Mesothelial cell of epicardium (in vitro differentiated cells): ENCODE results near the gene PPP1CC. TPM values are rescaled to one million over a fixed set of nuclear protein-coding genes. Genes with fewer than 3 reads are reported as not detected.

Experiments used
- DNase-seq, 2 experiments: peaks; one replicate each; pipeline ENCODE4 v3.0.0; 2021; ENCODE audit warnings: low spot score in 2 of 2; ENCODE audit not compliant: unreplicated experiment in 2 of 2
- H3K27ac Mint-ChIP-seq: 2 replicates; pipeline ENCODE4 v1.8.0; 2021; ENCODE audit warnings: mixed read lengths
- H3K27me3 Mint-ChIP-seq: 2 replicates; pipeline ENCODE4 v1.8.0; 2021; ENCODE audit warnings: low read depth, mixed read lengths
- H3K36me3 Mint-ChIP-seq: 2 replicates; pipeline ENCODE4 v1.8.0; 2021; ENCODE audit warnings: mixed read lengths
- H3K4me1 Mint-ChIP-seq: 2 replicates; pipeline ENCODE4 v1.8.0; 2021; ENCODE audit warnings: mixed read lengths
- H3K4me3 Mint-ChIP-seq: 2 replicates; pipeline ENCODE4 v1.8.0; 2021; ENCODE audit warnings: mild to moderate bottlenecking, moderate library complexity, mixed read lengths
- H3K9me3 Mint-ChIP-seq: 2 replicates; pipeline ENCODE4 v1.8.0; 2021; ENCODE audit warnings: mixed read lengths
- total RNA-seq: library from RNA; stranded (reverse); gene quantifications from 3 replicates; pipeline ENCODE4 v1.2.1, GENCODE V29; 2021
- TF ChIP-seq, protein P1 (sequence below): fragments of 200-600 bp; sonication (generic); IDR thresholded peaks from one replicate; pipeline ENCODE4 v1.5.0; 2021; ENCODE audit warnings: antibody characterized with exemption; ENCODE audit not compliant: unreplicated experiment

The PPP1CC gene
- total RNA-seq, 1 donor from 2014 or later: 150 TPM

- Mint-ChIP-seq H3K27me3 (no peaks in the 10 kb centered on the region), H3K27ac (peak overlapping the region; percentile 96), H3K9me3 (no peaks in the 10 kb centered on the region), H3K4me3 (peak overlapping the region; percentile 100), H3K4me1 (peaks cover 42% of the 10 kb centered on the region), H3K36me3 (no peaks in the 10 kb centered on the region)
- TF ChIP-seq, protein P1, sequence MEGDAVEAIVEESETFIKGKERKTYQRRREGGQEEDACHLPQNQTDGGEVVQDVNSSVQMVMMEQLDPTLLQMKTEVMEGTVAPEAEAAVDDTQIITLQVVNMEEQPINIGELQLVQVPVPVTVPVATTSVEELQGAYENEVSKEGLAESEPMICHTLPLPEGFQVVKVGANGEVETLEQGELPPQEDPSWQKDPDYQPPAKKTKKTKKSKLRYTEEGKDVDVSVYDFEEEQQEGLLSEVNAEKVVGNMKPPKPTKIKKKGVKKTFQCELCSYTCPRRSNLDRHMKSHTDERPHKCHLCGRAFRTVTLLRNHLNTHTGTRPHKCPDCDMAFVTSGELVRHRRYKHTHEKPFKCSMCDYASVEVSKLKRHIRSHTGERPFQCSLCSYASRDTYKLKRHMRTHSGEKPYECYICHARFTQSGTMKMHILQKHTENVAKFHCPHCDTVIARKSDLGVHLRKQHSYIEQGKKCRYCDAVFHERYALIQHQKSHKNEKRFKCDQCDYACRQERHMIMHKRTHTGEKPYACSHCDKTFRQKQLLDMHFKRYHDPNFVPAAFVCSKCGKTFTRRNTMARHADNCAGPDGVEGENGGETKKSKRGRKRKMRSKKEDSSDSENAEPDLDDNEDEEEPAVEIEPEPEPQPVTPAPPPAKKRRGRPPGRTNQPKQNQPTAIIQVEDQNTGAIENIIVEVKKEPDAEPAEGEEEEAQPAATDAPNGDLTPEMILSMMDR: no peak
- DNase-seq: no peak
Measured at GRCh38 chr12:110744151-110744571, 1.5 kb upstream of the PPP1CC start.

DNA sequence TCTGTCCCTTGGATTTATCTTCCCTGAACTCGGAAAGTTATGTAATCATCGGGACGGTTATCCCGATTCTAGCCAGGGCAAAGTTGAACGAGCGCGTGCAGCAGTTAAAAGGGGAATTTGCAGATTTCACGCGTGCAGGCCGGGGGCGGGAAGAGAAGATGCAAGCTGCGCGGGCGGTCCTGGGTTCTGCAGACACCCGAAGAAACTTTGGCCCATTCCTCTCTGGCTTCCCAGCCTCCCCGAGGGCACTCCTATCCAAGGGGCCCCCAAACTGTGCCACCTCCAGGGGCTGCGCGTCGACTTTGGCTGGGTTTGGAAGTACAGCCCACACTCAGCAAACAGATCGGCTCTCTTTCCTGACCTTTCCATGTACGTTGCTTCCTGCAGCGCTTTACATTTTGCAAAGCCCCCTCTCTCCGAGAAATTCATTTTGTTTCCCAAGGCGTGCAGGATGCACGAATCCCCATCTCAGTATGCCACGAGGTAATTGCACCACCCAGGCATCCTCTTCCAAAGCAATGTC is 941 bp upstream of the PPP1CC start:
- TF ChIP-seq, protein P1: no peak
- peak in 1 of 2 experiments; percentile 41 for DNase-seq
- Mint-ChIP-seq H3K27me3 (no peaks in the 10 kb centered on the region), H3K27ac (peak overlapping the region; percentile 96), H3K9me3 (no peaks in the 10 kb centered on the region), H3K36me3 (no peaks in the 10 kb centered on the region), H3K4me1 (peaks cover 45% of the 10 kb centered on the region), H3K4me3 (peak overlapping the region; percentile 100)

- no peaks in the 10 kb centered on the region for H3K9me3 Mint-ChIP-seq
- DNase-seq: peak in 1 of 2 experiments; percentile 57
- peaks cover 54% of the 10 kb centered on the region for H3K4me1 Mint-ChIP-seq
- peak overlapping the region; percentile 100 for H3K4me3 Mint-ChIP-seq
- peak overlapping the region; percentile 98 for H3K27ac Mint-ChIP-seq
- no peaks in the 10 kb centered on the region for H3K27me3 Mint-ChIP-seq
- peaks cover 1% of the 10 kb centered on the region for H3K36me3 Mint-ChIP-seq
- TF ChIP-seq, protein P1: no peak
Measured at GRCh38 chr12:110742096-110742717, 484 bp downstream of the PPP1CC start.

- Mint-ChIP-seq H3K9me3 (no peaks in the 10 kb centered on the region), H3K27me3 (no peaks in the 10 kb centered on the region), H3K4me1 (peaks cover 54% of the 10 kb centered on the region), H3K36me3 (peaks cover 1% of the 10 kb centered on the region), H3K27ac (peak overlapping the region; percentile 98), H3K4me3 (peak overlapping the region; percentile 100)
- TF ChIP-seq, protein P1: no peak
- no peak for DNase-seq
Measured at GRCh38 chr12:110741341-110742095, 1.2 kb downstream of the PPP1CC start.

DNA sequence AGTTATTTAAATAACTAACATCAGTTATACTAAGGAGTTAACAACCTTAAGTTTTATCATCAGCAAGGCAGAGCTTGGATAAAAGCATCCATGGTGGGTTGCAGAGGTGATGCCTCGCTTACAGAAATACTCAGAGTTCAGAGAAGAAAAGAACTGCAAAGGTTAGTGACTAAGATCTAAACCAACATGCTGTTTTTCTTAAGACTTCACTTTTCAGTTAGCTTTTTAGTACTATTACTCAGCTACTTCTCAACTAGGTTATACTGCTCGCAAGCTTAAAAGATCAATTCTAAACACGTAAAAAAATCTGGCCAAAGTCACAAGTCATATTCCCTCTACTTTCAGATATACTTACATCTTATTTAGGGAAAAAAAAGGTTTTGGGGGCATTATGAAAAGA is 2.8 kb downstream of the PPP1CC start:
- peaks cover 9% of the 10 kb centered on the region for H3K36me3 Mint-ChIP-seq

More for the DNA sequence above, 2.8 kb downstream of the PPP1CC start:
- Mint-ChIP-seq H3K4me3 (peak overlapping the region; percentile 35), H3K27ac (peak overlapping the region; percentile 51), H3K9me3 (no peaks in the 10 kb centered on the region), H3K27me3 (no peaks in the 10 kb centered on the region), H3K4me1 (peaks cover 49% of the 10 kb centered on the region)
- TF ChIP-seq, protein P1: no peak
- no peak for DNase-seq
